KOPT-K1 (cell line): ENCODE results near the gene USP33.
"Not testable (repeated sequence)": the region's sequence is repeated elsewhere in the genome, so short reads cannot be mapped to it uniquely, and the experiment has no call there.

Experiments
- H3K27ac ChIP-seq: fragments of 200-600 bp; sonication (generic); 2 replicates; pipeline ENCODE4 v1.5.1; 2016; ENCODE audit warnings: antibody characterized with exemption, mild to moderate bottlenecking, low read depth, low read length; ENCODE audit not compliant: poor library complexity, severe bottlenecking
- H3K36me3 ChIP-seq: fragments of 200-600 bp; sonication (generic); 2 replicates; pipeline ENCODE4 v1.5.1; 2017; ENCODE audit warnings: antibody characterized with exemption, mild to moderate bottlenecking, low read length, moderate library complexity; ENCODE audit not compliant: insufficient read depth
- H3K9me3 ChIP-seq: fragments of 200-600 bp; sonication (generic); 2 replicates; pipeline ENCODE4 v1.5.1; 2017; ENCODE audit warnings: antibody characterized with exemption, low read length, mild to moderate bottlenecking; ENCODE audit not compliant: insufficient read depth, poor library complexity, severe bottlenecking

Gene USP33

DNA sequence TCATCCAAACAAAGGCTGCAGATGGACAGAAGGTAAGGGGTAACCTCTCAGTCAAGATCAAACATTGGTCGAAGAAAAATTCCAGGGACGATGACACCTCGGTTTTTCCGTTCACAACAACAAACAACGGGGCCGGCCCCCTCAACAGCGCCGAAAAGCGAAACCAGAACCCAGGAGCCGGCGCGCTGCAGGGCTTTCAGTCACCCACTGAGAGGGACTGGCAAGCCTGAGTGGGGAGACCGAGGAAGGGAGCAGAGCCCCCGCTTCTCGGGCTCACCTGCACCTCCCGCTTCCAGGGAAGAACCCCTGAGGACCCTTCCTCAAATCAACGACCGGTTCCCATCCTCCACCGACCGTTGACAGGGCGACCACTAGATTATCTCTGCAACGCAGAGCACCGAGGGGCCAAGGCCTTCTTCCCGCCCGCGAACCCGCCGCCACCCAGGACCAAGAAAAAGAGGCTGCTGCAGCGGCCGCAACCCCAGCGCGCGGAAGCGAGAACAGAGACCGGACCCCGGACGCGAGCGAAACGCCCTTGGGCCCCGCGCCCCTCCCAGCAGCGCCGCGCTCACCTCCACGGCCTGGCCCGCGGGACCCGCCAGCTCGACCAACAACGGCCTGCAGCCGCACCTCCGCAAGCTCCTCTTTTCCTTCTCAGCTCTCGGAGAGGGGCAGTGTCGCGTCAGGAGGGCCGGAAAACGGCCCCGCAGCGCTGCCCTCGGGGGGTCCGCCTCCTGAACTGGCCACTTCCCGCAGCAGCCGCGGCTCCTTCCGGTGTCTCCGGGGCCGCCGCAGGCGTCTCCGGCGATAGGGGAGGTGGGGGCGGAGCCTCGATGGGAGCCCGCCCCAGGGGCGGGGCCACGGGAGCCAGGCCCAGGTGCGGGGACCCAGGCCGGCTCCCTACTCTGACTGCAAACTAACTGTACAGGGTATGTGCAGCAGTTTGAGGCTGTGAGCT is at the start of gene USP33:
Gene USP33, minus strand, starts transcription at position 782 of the 958 bp plus-strand sequence. CDS start 18,155 bp downstream, outside the sequence.
- no peaks in the 10 kb centered on the region for H3K36me3 ChIP-seq
- peak within 1 kb of the TSS; percentile 87 for H3K27ac ChIP-seq
- H3K9me3 ChIP-seq: no peaks in the 10 kb centered on the region

DNA sequence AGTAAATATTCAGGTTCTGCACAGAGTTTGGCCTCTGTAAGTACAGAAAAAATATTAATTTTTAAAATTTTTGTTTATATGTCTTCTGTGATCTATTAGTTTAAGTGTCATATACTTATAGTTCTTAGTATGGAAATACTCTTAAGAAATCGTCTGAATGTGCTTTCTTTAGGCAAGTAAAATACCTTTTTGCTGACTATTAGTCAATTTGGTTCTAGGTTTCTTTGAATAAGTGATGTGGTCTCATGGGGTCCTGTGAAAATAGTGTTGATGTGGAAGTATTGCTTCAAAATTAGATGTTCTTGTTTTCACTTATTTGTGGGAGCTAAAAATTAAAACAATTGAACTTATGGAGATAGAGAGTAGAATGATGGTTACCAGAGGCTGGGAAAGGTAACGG is 43.7 kb upstream of the USP33 start:
- Histone ChIP-seq H3K9me3 (no peaks in the 10 kb centered on the region), H3K27ac (no peak overlapping the region), H3K36me3 (peaks cover 62% of the 10 kb centered on the region)

DNA sequence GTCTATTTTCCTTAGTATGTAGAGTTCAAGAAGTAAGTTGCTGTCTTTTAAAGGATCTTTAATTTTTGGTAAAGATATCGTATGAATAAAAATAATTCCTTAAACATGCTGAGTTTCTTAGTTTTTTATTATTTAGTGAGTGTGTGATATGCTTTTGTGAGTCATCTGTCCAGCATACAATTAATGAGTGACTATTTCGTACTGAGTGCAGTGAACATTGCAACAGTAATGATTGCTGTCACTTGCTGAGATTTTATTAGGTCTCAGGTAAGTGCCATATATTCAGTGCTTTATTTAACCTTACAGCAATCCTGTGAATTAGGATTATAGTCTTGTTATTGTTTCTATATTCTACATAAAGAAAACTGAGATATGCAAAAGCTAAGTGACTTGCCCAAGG is 42.4 kb upstream of the USP33 start:
- peaks cover 56% of the 10 kb centered on the region for H3K36me3 ChIP-seq
- no peak overlapping the region for H3K27ac ChIP-seq
- no peaks in the 10 kb centered on the region for H3K9me3 ChIP-seq

DNA sequence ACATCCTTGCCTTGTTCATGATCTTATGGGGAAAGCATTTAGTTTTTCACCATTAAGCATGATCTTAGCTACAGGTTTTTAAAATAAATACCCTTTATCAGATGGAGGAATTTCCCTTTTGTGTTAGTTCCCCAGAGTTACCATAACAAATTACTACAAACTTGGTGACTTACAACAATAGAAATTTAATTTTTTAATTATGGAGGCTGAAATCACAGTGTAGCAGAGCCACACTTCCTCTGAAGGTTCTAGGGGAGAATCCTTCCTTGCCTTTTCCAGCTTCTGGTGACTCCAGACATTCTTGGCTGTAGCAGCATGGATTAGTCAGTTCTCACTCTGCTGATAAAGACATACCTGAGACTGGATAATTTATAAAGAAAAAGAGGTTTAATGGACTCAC is 38.3 kb upstream of the USP33 start:
- H3K36me3 ChIP-seq: peaks cover 41% of the 10 kb centered on the region
- no peak overlapping the region for H3K27ac ChIP-seq
- H3K9me3 ChIP-seq: no peaks in the 10 kb centered on the region

DNA sequence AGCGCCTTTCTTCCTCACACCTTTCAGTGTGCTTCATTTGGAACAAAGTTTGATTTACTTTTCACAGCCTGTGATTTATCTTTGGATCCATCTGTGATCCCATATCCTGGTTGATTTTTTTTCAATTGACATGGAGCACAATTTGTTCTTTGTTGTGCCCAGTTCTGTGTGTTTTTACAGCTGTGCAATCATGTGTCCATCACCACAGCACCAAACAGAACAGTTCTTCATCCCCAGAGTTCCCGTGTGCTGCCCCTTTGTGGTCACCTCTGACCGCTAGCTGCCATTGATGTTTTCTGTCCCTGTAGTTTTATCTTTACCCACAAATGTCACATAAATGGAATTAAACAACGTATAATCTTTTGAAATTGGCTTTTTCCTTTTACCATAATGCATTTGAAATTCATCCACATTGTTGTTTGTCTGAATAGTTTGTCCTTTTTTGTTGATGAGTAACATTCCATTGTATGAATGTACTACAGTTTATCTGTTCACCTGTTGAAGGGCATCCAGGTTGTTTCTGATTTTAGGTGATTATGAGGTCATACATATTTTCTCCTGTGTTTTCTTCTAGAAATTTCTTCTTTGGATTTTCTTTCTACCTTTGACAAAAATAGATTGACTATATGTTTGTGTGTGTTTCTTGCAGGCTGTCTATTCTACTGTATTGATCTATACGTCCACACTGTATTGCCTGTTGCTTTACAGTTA is 37.2 kb upstream of the USP33 start:
- Histone ChIP-seq H3K36me3 (peaks cover 31% of the 10 kb centered on the region), H3K27ac (no peak overlapping the region), H3K9me3 (no peaks in the 10 kb centered on the region)

DNA sequence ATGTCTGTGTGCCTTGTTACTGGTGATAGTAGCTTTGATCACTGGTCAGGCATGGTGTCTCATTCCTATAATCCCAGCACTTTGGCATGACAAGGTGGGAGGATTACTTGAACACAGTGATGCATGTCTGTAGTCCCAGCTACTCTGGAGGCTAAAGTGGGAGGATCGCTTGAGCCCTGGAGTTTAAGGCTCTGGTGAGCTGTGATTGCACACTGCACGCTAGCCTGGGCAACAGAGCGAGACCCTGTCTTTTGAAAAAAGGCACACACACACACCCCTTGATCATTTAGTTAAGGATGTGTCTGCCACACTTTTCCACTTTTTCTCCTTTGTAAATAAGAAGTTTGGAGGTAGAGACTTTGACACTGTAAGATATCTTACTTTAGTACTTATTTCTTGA is 34.9 kb upstream of the USP33 start:
- Histone ChIP-seq H3K27ac (no peak overlapping the region), H3K36me3 (peaks cover 29% of the 10 kb centered on the region), H3K9me3 (no peaks in the 10 kb centered on the region)

DNA sequence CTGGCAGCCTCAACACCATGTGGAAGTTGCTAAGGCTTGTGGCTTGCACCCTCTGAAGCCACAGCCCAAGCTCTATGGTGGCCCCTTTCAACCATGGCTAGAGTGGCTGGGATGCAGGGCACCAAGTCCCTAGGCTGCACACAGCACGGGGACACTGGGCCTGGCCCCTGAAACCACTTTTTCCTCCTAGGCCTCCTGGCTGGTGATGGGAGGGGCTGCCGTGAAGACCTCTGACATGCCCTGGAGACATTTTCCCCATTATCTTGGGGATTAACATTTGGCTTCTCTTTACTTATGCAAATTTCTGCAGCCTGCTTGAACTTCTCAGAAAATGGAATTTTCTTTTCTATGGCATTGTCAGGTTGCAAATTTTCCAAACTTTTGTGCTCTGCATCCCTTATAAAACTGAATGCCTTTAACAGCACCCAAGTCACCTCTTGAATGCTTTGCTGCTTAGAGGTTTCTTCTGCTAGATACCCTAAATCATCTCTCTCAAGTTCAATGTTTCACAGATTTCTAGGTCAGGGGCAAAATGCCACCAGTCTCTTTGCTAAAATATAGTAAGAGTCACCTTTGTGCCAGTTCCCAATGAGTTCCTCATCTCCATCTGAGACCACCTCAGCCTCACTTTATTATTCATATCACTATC is 26.6 kb upstream of the USP33 start:
- not testable (repeated sequence) for H3K27ac ChIP-seq, H3K9me3 ChIP-seq
- peaks cover 71% of the 10 kb centered on the region for H3K36me3 ChIP-seq

DNA sequence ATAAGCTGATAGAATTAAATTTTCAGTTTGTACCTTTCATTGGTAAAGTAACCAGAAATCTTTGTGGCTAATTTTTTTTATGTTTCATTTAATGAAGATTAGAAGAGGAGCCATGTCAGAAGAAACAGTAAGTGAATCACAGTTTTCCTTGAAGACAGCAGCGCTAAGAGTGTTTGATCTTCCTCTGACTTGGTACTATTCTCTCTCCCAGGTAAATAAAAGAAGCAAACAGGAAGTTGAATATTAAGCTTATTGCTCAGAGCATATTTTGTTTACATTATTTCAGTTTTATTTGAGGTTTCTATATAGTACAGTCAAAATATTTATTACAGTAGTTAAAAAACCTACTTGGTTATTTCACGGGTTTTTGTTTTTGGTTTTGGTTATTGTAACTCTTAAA is 23.5 kb upstream of the USP33 start:
- Histone ChIP-seq H3K9me3 (peaks cover 6% of the 10 kb centered on the region), H3K27ac (no peak overlapping the region), H3K36me3 (peaks cover 46% of the 10 kb centered on the region)

DNA sequence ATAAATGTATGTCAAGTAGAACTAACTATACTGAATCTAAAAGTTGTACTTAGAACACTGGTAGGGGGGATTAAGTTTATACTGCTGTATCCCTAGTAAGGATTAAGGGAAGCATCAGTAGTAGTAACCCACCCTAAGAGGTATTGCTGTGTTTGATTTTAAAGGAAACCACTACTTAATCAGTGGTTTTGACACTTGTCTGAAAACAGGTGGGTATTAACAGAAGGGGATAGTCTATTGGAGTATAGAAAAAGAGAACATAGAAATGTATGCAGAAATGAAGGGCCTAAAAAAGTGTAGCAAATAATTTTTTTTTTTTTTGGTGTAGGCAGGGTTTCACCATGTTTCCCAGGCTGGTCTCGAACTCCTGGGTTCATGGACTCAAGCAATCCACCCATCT is 22.0 kb upstream of the USP33 start:
- Histone ChIP-seq H3K36me3 (peaks cover 32% of the 10 kb centered on the region), H3K27ac (no peak overlapping the region), H3K9me3 (peaks cover 6% of the 10 kb centered on the region)

DNA sequence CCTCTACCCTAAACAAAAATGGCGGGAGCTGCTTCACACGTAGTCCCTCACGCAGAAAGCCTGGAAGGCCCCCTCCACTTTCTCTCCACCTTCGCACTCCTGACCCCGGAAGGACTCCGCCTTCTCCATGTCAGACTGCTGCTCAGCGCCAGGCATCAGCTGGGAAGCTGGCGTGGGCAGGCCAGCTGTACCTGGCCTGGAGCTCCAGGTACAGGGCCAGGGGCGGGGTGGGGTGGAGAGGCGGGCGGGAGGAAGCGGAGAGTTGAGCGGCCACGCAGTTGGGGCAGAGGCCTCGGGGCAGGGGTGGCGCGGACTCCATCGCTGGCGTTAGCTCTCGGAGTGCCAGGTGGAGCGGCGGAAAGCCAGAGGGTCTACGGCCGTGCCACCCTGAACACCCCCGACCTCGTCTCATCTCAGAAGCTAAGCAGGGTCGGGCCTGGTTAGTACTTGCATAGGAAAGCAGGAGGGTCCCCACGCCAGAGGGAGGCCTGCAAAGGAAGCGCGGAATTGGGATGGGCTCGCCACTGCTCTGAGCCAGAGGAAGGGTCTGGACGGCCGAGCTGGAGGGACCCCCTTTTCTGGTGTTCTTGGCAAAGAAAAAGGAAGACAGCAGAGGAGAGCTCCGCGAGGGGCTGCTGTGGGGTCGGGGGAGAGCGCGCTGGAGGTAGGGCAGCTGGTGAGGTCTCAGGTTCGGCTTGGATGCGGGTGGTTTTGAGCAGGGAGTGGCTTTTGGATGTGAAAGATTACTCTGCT is 20.1 kb upstream of the USP33 start, which contains the start of gene MIGA1:
Gene MIGA1, plus strand, starts transcription at position 121 of the 753 bp plus-strand sequence. CDS start 3,604 bp downstream, outside the sequence.
- Histone ChIP-seq H3K27ac (peak within 1 kb of the TSS; percentile 67), H3K9me3 (peaks cover 4% of the 10 kb centered on the region), H3K36me3 (peaks cover 14% of the 10 kb centered on the region)

DNA sequence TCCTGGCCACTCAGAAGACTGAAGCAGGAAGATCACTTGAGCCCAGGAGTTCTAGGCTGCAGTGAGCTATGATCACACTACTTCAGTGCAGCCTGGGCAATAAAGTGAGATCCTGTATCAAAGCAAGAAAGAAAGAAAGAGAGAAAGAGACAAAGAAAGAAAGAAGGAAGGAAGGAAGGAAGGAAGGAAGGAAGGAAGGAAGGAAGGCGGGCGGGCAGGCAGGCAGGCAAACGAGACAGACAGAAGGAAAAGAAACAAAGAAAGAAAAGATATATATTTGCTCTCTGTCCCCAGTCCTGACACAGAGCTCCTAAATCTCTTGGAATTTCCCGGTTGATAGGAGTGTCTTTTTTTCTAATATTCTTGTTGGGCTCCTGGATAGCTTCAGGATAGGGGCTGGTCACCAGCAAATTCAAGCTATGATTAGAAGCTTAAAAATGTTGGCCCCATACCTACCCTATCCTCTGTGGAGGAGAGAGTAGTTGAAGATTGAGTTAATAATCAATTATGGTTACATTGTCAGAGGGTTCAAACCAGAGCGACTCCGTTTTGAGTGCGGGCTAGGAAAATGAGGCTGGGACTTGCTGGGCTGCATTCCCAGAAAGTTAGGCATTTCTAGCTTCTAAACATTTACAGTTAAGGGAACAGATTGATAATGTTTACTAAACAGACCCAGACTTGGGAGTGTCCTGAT is 16.5 kb upstream of the USP33 start:
- Histone ChIP-seq H3K27ac (no peak overlapping the region), H3K36me3 (no peaks in the 10 kb centered on the region), H3K9me3 (no peaks in the 10 kb centered on the region)

DNA sequence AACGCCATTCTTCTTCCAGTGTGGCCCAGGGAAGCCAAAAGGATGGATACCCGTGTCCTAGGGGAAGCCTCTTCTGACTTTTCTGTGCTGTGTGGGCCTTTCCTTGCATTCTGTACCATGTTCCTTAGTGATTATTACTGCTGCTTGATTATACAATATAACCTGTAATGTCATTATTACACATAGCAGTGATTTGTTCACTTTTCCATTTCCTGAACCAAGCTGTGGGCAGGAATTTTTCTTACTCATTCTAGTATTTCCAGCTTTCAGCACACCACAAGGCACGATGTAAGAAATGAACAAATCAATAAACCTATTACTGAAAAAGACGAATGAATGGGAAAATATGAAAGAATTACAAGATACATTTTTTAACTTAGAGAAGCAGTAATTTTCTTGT is 8.4 kb upstream of the USP33 start:
- Histone ChIP-seq H3K36me3 (no peaks in the 10 kb centered on the region), H3K27ac (no peak overlapping the region), H3K9me3 (no peaks in the 10 kb centered on the region)

DNA sequence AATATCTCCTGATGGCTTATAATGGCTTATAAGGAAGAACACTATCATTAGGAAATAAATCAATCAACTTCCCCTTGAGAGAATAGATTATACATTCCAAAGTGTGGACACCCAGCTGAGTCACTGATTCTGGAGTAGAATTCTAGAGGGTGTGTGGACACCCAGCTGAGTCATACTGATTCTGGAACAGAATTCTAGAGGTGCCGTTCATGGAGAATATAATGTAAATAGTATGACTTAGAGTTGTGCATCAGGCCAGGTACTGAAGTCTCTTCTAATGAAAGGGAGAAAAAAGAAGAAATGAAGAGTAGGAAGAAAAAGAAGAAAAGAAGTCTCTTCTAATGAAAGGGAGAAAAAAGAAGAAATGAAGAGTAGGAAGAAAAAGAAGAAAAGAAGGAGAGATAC is 2.4 kb upstream of the USP33 start:
- H3K9me3 ChIP-seq: no peaks in the 10 kb centered on the region
- no peak overlapping the region for H3K27ac ChIP-seq
- H3K36me3 ChIP-seq: no peaks in the 10 kb centered on the region

DNA sequence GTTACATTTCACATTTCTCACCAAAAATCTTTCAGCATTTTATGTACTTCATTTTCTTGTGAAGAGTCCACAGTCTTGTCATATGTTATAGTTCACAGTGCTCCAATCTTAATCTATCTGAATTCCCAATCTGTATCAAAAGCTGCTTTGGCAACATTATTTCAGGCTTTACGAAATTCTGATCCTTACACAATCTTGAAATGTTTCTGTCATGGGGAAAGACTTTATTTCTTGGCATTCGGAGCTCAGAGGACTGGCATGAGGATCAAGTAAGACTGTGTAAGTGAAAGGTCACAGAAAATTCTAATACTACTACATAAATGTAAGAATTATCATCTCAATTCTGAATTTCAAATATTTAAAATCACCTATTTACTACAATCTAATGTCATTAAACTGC is 2.0 kb downstream of the USP33 start:
- no peaks in the 10 kb centered on the region for H3K9me3 ChIP-seq
- no peak overlapping the region for H3K27ac ChIP-seq
- H3K36me3 ChIP-seq: no peaks in the 10 kb centered on the region
